ENCODE data around the gene CARF.
A peak's percentile ranks its signal among the peaks of the same experiment; 100 is the strongest.

CARF gene

DNA sequence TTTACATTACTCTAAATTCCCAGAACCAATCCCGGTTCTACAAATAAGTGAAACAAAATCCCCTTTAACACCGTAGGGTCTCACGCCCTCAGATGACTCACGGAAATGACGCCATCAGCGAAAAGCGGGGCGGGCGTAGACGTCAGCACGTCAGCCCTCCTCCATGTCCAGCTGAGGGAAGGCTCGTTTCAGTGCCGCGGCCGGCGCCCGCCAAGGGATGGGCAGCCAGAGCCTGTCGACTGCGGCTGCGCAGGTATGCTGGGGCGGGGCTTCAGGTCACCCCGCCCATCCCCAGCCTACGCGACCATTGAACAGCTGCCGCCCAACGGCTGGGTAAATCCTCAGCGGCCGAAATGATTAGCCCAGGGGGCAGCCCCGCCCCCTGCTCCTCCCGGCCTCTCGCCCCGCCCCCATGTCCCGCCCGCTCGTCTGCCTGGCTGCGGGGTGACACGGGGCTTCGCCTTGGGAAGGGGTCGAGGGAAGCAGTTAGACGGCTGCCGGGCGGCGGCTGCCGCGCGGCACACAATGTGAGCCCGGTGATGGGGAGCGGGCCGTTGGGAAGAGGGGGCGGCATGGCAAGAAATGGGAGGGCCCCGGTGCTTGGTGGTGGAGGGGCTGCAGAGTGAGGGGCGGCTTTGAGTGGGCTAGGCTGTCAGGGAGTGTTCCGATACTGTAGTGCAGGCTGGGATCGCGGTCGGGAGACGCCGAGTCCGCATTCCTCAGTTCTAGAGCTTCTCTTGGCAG lies 102.6 kb downstream of the CARF start, which contains the start of gene NBEAL1 (continued):
- TF ChIP-seq, protein P1, sequence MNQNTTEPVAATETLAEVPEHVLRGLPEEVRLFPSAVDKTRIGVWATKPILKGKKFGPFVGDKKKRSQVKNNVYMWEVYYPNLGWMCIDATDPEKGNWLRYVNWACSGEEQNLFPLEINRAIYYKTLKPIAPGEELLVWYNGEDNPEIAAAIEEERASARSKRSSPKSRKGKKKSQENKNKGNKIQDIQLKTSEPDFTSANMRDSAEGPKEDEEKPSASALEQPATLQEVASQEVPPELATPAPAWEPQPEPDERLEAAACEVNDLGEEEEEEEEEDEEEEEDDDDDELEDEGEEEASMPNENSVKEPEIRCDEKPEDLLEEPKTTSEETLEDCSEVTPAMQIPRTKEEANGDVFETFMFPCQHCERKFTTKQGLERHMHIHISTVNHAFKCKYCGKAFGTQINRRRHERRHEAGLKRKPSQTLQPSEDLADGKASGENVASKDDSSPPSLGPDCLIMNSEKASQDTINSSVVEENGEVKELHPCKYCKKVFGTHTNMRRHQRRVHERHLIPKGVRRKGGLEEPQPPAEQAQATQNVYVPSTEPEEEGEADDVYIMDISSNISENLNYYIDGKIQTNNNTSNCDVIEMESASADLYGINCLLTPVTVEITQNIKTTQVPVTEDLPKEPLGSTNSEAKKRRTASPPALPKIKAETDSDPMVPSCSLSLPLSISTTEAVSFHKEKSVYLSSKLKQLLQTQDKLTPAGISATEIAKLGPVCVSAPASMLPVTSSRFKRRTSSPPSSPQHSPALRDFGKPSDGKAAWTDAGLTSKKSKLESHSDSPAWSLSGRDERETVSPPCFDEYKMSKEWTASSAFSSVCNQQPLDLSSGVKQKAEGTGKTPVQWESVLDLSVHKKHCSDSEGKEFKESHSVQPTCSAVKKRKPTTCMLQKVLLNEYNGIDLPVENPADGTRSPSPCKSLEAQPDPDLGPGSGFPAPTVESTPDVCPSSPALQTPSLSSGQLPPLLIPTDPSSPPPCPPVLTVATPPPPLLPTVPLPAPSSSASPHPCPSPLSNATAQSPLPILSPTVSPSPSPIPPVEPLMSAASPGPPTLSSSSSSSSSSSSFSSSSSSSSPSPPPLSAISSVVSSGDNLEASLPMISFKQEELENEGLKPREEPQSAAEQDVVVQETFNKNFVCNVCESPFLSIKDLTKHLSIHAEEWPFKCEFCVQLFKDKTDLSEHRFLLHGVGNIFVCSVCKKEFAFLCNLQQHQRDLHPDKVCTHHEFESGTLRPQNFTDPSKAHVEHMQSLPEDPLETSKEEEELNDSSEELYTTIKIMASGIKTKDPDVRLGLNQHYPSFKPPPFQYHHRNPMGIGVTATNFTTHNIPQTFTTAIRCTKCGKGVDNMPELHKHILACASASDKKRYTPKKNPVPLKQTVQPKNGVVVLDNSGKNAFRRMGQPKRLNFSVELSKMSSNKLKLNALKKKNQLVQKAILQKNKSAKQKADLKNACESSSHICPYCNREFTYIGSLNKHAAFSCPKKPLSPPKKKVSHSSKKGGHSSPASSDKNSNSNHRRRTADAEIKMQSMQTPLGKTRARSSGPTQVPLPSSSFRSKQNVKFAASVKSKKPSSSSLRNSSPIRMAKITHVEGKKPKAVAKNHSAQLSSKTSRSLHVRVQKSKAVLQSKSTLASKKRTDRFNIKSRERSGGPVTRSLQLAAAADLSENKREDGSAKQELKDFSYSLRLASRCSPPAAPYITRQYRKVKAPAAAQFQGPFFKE (tag by site-specific recombination; IDR thresholded peaks at IDR 0.05; ENCODE audit: borderline replicate concordance): no peak
- TF ChIP-seq ZBTB8A (tag by site-specific recombination; IDR thresholded peaks at IDR 0.05) (peak; percentile 89), YY1 (tag by site-specific recombination; IDR thresholded peaks at IDR 0.05) (no peak), GLIS1 (tag by site-specific recombination; IDR thresholded peaks at IDR 0.05) (peak; percentile 22; the same call in 1 of the 2 replicates), ZBTB1 (tag by site-specific recombination; IDR thresholded peaks at IDR 0.05) (no peak), GFI1B (tag by site-specific recombination; IDR thresholded peaks at IDR 0.05) (no peak), KLF16 (tag by site-specific recombination; IDR thresholded peaks at IDR 0.05) (peak; percentile 71), KLF7 (tag by site-specific recombination; IDR thresholded peaks at IDR 0.05; ENCODE audit: borderline replicate concordance) (peak; percentile 56), ZNF48 (tag by site-specific recombination; IDR thresholded peaks at IDR 0.05) (no peak), ZFHX2 (tag by site-specific recombination; conservative IDR thresholded peaks at IDR 0.05) (no peak; the same call in 1 of the 2 replicates), ZNF239 (tag by site-specific recombination; IDR thresholded peaks at IDR 0.05) (no peak), ZFP37 (tag by site-specific recombination; IDR thresholded peaks at IDR 0.05) (peak; percentile 32; the same call in 1 of the 2 replicates), ZNF324 (tag by site-specific recombination; IDR thresholded peaks at IDR 0.05) (peak; percentile 55; the same call in 1 of the 2 replicates), ZNF571 (tag by site-specific recombination; IDR thresholded peaks at IDR 0.05) (no peak), MZF1 (tag by site-specific recombination; IDR thresholded peaks at IDR 0.05; ENCODE audit: borderline replicate concordance) (peak; percentile 89), ZNF10 (tag by site-specific recombination; IDR thresholded peaks at IDR 0.05) (no peak), ZSCAN30 (tag by site-specific recombination; IDR thresholded peaks at IDR 0.05) (no peak), WT1 (tag by site-specific recombination; IDR thresholded peaks at IDR 0.05) (no peak), ZEB2 (tag by site-specific recombination; IDR thresholded peaks at IDR 0.05) (peak; percentile 71)
- TF ChIP-seq, protein P2, sequence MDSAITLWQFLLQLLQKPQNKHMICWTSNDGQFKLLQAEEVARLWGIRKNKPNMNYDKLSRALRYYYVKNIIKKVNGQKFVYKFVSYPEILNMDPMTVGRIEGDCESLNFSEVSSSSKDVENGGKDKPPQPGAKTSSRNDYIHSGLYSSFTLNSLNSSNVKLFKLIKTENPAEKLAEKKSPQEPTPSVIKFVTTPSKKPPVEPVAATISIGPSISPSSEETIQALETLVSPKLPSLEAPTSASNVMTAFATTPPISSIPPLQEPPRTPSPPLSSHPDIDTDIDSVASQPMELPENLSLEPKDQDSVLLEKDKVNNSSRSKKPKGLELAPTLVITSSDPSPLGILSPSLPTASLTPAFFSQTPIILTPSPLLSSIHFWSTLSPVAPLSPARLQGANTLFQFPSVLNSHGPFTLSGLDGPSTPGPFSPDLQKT (IDR thresholded peaks at IDR 0.05; ENCODE audit: borderline replicate concordance, low read depth, low read length): no peak
- TF ChIP-seq, protein P3, sequence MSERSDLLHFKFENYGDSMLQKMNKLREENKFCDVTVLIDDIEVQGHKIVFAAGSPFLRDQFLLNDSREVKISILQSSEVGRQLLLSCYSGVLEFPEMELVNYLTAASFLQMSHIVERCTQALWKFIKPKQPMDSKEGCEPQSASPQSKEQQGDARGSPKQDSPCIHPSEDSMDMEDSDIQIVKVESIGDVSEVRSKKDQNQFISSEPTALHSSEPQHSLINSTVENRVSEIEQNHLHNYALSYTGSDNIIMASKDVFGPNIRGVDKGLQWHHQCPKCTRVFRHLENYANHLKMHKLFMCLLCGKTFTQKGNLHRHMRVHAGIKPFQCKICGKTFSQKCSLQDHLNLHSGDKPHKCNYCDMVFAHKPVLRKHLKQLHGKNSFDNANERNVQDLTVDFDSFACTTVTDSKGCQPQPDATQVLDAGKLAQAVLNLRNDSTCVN (tag by site-specific recombination; optimal IDR thresholded peaks at IDR 0.05): peak; percentile 39
- TF ChIP-seq, protein P4, sequence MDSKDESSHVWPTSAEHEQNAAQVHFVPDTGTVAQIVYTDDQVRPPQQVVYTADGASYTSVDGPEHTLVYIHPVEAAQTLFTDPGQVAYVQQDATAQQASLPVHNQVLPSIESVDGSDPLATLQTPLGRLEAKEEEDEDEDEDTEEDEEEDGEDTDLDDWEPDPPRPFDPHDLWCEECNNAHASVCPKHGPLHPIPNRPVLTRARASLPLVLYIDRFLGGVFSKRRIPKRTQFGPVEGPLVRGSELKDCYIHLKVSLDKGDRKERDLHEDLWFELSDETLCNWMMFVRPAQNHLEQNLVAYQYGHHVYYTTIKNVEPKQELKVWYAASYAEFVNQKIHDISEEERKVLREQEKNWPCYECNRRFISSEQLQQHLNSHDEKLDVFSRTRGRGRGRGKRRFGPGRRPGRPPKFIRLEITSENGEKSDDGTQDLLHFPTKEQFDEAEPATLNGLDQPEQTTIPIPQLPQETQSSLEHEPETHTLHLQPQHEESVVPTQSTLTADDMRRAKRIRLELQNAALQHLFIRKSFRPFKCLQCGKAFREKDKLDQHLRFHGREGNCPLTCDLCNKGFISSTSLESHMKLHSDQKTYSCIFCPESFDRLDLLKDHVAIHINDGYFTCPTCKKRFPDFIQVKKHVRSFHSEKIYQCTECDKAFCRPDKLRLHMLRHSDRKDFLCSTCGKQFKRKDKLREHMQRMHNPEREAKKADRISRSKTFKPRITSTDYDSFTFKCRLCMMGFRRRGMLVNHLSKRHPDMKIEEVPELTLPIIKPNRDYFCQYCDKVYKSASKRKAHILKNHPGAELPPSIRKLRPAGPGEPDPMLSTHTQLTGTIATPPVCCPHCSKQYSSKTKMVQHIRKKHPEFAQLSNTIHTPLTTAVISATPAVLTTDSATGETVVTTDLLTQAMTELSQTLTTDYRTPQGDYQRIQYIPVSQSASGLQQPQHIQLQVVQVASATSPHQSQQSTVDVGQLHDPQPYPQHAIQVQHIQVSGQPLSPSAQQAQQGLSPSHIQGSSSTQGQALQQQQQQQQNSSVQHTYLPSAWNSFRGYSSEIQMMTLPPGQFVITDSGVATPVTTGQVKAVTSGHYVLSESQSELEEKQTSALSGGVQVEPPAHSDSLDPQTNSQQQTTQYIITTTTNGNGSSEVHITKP (tag by site-specific recombination; IDR thresholded peaks at IDR 0.05): peak; percentile 68; the same call in 1 of the 2 replicates
- TF ChIP-seq, protein P5, sequence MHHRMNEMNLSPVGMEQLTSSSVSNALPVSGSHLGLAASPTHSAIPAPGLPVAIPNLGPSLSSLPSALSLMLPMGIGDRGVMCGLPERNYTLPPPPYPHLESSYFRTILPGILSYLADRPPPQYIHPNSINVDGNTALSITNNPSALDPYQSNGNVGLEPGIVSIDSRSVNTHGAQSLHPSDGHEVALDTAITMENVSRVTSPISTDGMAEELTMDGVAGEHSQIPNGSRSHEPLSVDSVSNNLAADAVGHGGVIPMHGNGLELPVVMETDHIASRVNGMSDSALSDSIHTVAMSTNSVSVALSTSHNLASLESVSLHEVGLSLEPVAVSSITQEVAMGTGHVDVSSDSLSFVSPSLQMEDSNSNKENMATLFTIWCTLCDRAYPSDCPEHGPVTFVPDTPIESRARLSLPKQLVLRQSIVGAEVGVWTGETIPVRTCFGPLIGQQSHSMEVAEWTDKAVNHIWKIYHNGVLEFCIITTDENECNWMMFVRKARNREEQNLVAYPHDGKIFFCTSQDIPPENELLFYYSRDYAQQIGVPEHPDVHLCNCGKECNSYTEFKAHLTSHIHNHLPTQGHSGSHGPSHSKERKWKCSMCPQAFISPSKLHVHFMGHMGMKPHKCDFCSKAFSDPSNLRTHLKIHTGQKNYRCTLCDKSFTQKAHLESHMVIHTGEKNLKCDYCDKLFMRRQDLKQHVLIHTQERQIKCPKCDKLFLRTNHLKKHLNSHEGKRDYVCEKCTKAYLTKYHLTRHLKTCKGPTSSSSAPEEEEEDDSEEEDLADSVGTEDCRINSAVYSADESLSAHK (tag by site-specific recombination; IDR thresholded peaks at IDR 0.05): no peak
- TF ChIP-seq, protein P6, sequence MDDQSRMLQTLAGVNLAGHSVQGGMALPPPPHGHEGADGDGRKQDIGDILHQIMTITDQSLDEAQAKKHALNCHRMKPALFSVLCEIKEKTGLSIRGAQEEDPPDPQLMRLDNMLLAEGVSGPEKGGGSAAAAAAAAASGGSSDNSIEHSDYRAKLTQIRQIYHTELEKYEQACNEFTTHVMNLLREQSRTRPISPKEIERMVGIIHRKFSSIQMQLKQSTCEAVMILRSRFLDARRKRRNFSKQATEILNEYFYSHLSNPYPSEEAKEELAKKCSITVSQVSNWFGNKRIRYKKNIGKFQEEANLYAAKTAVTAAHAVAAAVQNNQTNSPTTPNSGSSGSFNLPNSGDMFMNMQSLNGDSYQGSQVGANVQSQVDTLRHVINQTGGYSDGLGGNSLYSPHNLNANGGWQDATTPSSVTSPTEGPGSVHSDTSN (CRISPR knock-in tag; IDR thresholded peaks at IDR 0.05): peak; percentile 53; the same call in 1 of the 2 replicates

Data from HEK293 (cell line).